ENCODE results near the gene MKNK1.

Gene MKNK1

GRCh38 chr1:46587069-46587468 lies 17.0 kb downstream of the MKNK1 start:
- no peak overlapping the region for H3K9ac ChIP-seq (ENCODE audit: low read depth, low read length)
- no peak overlapping the region for H3K4me2 ChIP-seq (ENCODE audit: low read length)
- no peak overlapping the region for H3K4me3 ChIP-seq (ENCODE audit: low read length)
- H3K27me3 ChIP-seq (ENCODE audit: control insufficient read depth, insufficient read depth, low read length), result no peaks in the 10 kb centered on the region
- H3K9me3 ChIP-seq (replicated peaks; ENCODE audit: low read length), result no peaks in the 10 kb centered on the region
- no peaks in the 10 kb centered on the region for H3K4me1 ChIP-seq (ENCODE audit: control insufficient read depth, insufficient read depth, low read length)
- H3K36me3 ChIP-seq (ENCODE audit: insufficient read depth, low read length), result peaks cover 43% of the 10 kb centered on the region

- Histone ChIP-seq H3K9ac (ENCODE audit: low read depth, low read length) (no peak overlapping the region), H3K36me3 (ENCODE audit: insufficient read depth, low read length) (peaks cover 36% of the 10 kb centered on the region), H3K4me3 (ENCODE audit: low read length) (no peak overlapping the region), H3K27me3 (ENCODE audit: control insufficient read depth, insufficient read depth, low read length) (no peaks in the 10 kb centered on the region), H3K4me1 (ENCODE audit: control insufficient read depth, insufficient read depth, low read length) (no peaks in the 10 kb centered on the region), H3K4me2 (ENCODE audit: low read length) (no peak overlapping the region), H3K9me3 (replicated peaks; ENCODE audit: low read length) (no peaks in the 10 kb centered on the region)
Observed at GRCh38 chr1:46585312-46585938, 18.6 kb downstream of the MKNK1 start.

- no peaks in the 10 kb centered on the region for H3K9me3 ChIP-seq (replicated peaks; ENCODE audit: low read length)
- H3K4me1 ChIP-seq (ENCODE audit: control insufficient read depth, insufficient read depth, low read length), result no peaks in the 10 kb centered on the region
- no peak overlapping the region for H3K4me3 ChIP-seq (ENCODE audit: low read length)
- H3K36me3 ChIP-seq (ENCODE audit: insufficient read depth, low read length), result peaks cover 28% of the 10 kb centered on the region
- H3K4me2 ChIP-seq (ENCODE audit: low read length), result no peak overlapping the region
- no peak overlapping the region for H3K9ac ChIP-seq (ENCODE audit: low read depth, low read length)
- no peaks in the 10 kb centered on the region for H3K27me3 ChIP-seq (ENCODE audit: control insufficient read depth, insufficient read depth, low read length)
Observed at GRCh38 chr1:46583494-46583893, 20.6 kb downstream of the MKNK1 start.

GRCh38 chr1:46582972-46583371 lies 21.1 kb downstream of the MKNK1 start:
- H3K4me1 ChIP-seq (ENCODE audit: control insufficient read depth, insufficient read depth, low read length), result no peaks in the 10 kb centered on the region
- peaks cover 30% of the 10 kb centered on the region for H3K36me3 ChIP-seq (ENCODE audit: insufficient read depth, low read length)

GRCh38 chr1:46581681-46582455 lies 22.2 kb downstream of the MKNK1 start:
- peaks cover 36% of the 10 kb centered on the region for H3K36me3 ChIP-seq (ENCODE audit: insufficient read depth, low read length)
- no peaks in the 10 kb centered on the region for H3K9me3 ChIP-seq (replicated peaks; ENCODE audit: low read length)
- no peak overlapping the region for H3K9ac ChIP-seq (ENCODE audit: low read depth, low read length)
- H3K4me3 ChIP-seq (ENCODE audit: low read length), result no peak overlapping the region
- no peaks in the 10 kb centered on the region for H3K4me1 ChIP-seq (ENCODE audit: control insufficient read depth, insufficient read depth, low read length)
- no peak overlapping the region for H3K4me2 ChIP-seq (ENCODE audit: low read length)
- no peaks in the 10 kb centered on the region for H3K27me3 ChIP-seq (ENCODE audit: control insufficient read depth, insufficient read depth, low read length)

More at GRCh38 chr1:46582972-46583371, 21.1 kb downstream of the MKNK1 start:
- no peaks in the 10 kb centered on the region for H3K27me3 ChIP-seq (ENCODE audit: control insufficient read depth, insufficient read depth, low read length)
- no peak overlapping the region for H3K9ac ChIP-seq (ENCODE audit: low read depth, low read length)
- H3K4me2 ChIP-seq (ENCODE audit: low read length), result no peak overlapping the region
- H3K9me3 ChIP-seq (replicated peaks; ENCODE audit: low read length), result no peaks in the 10 kb centered on the region
- no peak overlapping the region for H3K4me3 ChIP-seq (ENCODE audit: low read length)

GRCh38 chr1:46580140-46580903 lies 23.7 kb downstream of the MKNK1 start:
- Histone ChIP-seq H3K4me2 (ENCODE audit: low read length) (no peak overlapping the region), H3K36me3 (ENCODE audit: insufficient read depth, low read length) (peaks cover 36% of the 10 kb centered on the region), H3K9me3 (replicated peaks; ENCODE audit: low read length) (no peaks in the 10 kb centered on the region), H3K4me1 (ENCODE audit: control insufficient read depth, insufficient read depth, low read length) (no peaks in the 10 kb centered on the region), H3K27me3 (ENCODE audit: control insufficient read depth, insufficient read depth, low read length) (no peaks in the 10 kb centered on the region), H3K4me3 (ENCODE audit: low read length) (no peak overlapping the region), H3K9ac (ENCODE audit: low read depth, low read length) (no peak overlapping the region)

GRCh38 chr1:46577671-46578070 lies 26.4 kb downstream of the MKNK1 start:
- Histone ChIP-seq H3K9me3 (replicated peaks; ENCODE audit: low read length) (no peaks in the 10 kb centered on the region), H3K9ac (ENCODE audit: low read depth, low read length) (no peak overlapping the region), H3K27me3 (ENCODE audit: control insufficient read depth, insufficient read depth, low read length) (no peaks in the 10 kb centered on the region), H3K36me3 (ENCODE audit: insufficient read depth, low read length) (peaks cover 27% of the 10 kb centered on the region), H3K4me3 (ENCODE audit: low read length) (no peak overlapping the region), H3K4me1 (ENCODE audit: control insufficient read depth, insufficient read depth, low read length) (no peaks in the 10 kb centered on the region), H3K4me2 (ENCODE audit: low read length) (no peak overlapping the region)

GRCh38 chr1:46576596-46576995 lies 27.5 kb downstream of the MKNK1 start:
- Histone ChIP-seq H3K27me3 (ENCODE audit: control insufficient read depth, insufficient read depth, low read length) (no peaks in the 10 kb centered on the region), H3K4me2 (ENCODE audit: low read length) (no peak overlapping the region), H3K9me3 (replicated peaks; ENCODE audit: low read length) (no peaks in the 10 kb centered on the region), H3K36me3 (ENCODE audit: insufficient read depth, low read length) (peaks cover 18% of the 10 kb centered on the region), H3K9ac (ENCODE audit: low read depth, low read length) (no peak overlapping the region), H3K4me1 (ENCODE audit: control insufficient read depth, insufficient read depth, low read length) (no peaks in the 10 kb centered on the region), H3K4me3 (ENCODE audit: low read length) (no peak overlapping the region)

- Histone ChIP-seq H3K9ac (ENCODE audit: low read depth, low read length) (no peak overlapping the region), H3K4me1 (ENCODE audit: control insufficient read depth, insufficient read depth, low read length) (no peaks in the 10 kb centered on the region)
Observed at GRCh38 chr1:46575778-46576177, 28.3 kb downstream of the MKNK1 start.

GRCh38 chr1:46575300-46575699 lies 28.8 kb downstream of the MKNK1 start:
- no peaks in the 10 kb centered on the region for H3K27me3 ChIP-seq (ENCODE audit: control insufficient read depth, insufficient read depth, low read length)
- no peak overlapping the region for H3K9ac ChIP-seq (ENCODE audit: low read depth, low read length)
- H3K36me3 ChIP-seq (ENCODE audit: insufficient read depth, low read length), result peaks cover 17% of the 10 kb centered on the region
- H3K4me2 ChIP-seq (ENCODE audit: low read length), result no peak overlapping the region
- H3K4me1 ChIP-seq (ENCODE audit: control insufficient read depth, insufficient read depth, low read length), result no peaks in the 10 kb centered on the region
- H3K4me3 ChIP-seq (ENCODE audit: low read length), result no peak overlapping the region
- no peaks in the 10 kb centered on the region for H3K9me3 ChIP-seq (replicated peaks; ENCODE audit: low read length)

More at GRCh38 chr1:46575778-46576177, 28.3 kb downstream of the MKNK1 start:
- no peaks in the 10 kb centered on the region for H3K9me3 ChIP-seq (replicated peaks; ENCODE audit: low read length)
- no peak overlapping the region for H3K4me2 ChIP-seq (ENCODE audit: low read length)
- H3K27me3 ChIP-seq (ENCODE audit: control insufficient read depth, insufficient read depth, low read length), result no peaks in the 10 kb centered on the region
- no peak overlapping the region for H3K4me3 ChIP-seq (ENCODE audit: low read length)
- peaks cover 17% of the 10 kb centered on the region for H3K36me3 ChIP-seq (ENCODE audit: insufficient read depth, low read length)

- H3K27me3 ChIP-seq (ENCODE audit: control insufficient read depth, insufficient read depth, low read length), result no peaks in the 10 kb centered on the region
- no peaks in the 10 kb centered on the region for H3K9me3 ChIP-seq (replicated peaks; ENCODE audit: low read length)
- peaks cover 11% of the 10 kb centered on the region for H3K36me3 ChIP-seq (ENCODE audit: insufficient read depth, low read length)
- no peak overlapping the region for H3K4me2 ChIP-seq (ENCODE audit: low read length)
- H3K9ac ChIP-seq (ENCODE audit: low read depth, low read length), result no peak overlapping the region
- no peak overlapping the region for H3K4me3 ChIP-seq (ENCODE audit: low read length)
- no peaks in the 10 kb centered on the region for H3K4me1 ChIP-seq (ENCODE audit: control insufficient read depth, insufficient read depth, low read length)
Observed at GRCh38 chr1:46571691-46572225, 32.3 kb downstream of the MKNK1 start.
